Retinal pigment epithelial cell (primary cell): Measurements from ENCODE around the gene DNAH8.

Experiments used
- DNase-seq: peaks from one replicate; pipeline ENCODE4 v3.0.0-alpha.2; 2010; ENCODE audit warnings: low read depth
- H3K4me3 ChIP-seq: 2 replicates; pipeline ENCODE4 v1.5.1; 2011; ENCODE audit warnings: mild to moderate bottlenecking, low read length, control low read depth, moderate library complexity
- CTCF ChIP-seq: conservative IDR thresholded peaks from 2 replicates; pipeline ENCODE4 v1.5.1; 2011; ENCODE audit warnings: low read depth, low read length, control low read depth, inconsistent platforms

Gene DNAH8

GRCh38 chr6:38831865-38832264, 116.8 kb downstream of the DNAH8 start:
- peak; percentile 46 for DNase-seq
- TF ChIP-seq CTCF: no peak

GRCh38 chr6:38833320-38833719, 118.2 kb downstream of the DNAH8 start:
- no peak for TF ChIP-seq CTCF

More at GRCh38 chr6:38831865-38832264, 116.8 kb downstream of the DNAH8 start:
- H3K4me3 ChIP-seq: no peak overlapping the region

GRCh38 chr6:38836585-38836984, 121.5 kb downstream of the DNAH8 start:
- no peak for TF ChIP-seq CTCF
- no peak overlapping the region for H3K4me3 ChIP-seq
- DNase-seq: no peak

More at GRCh38 chr6:38833320-38833719, 118.2 kb downstream of the DNAH8 start:
- no peak overlapping the region for H3K4me3 ChIP-seq
- DNase-seq: no peak

- H3K4me3 ChIP-seq: no peak overlapping the region
- no peak for TF ChIP-seq CTCF
- DNase-seq: no peak
Observed at GRCh38 chr6:38837101-38837500, 122.0 kb downstream of the DNAH8 start.

GRCh38 chr6:38843798-38844197, 128.7 kb downstream of the DNAH8 start:
- no peak for TF ChIP-seq CTCF
- H3K4me3 ChIP-seq: no peak overlapping the region
- DNase-seq: no peak

- TF ChIP-seq CTCF: no peak
Observed at GRCh38 chr6:38845931-38846330, 130.8 kb downstream of the DNAH8 start.

GRCh38 chr6:38846361-38846760, 131.2 kb downstream of the DNAH8 start:
- no peak for DNase-seq
- no peak overlapping the region for H3K4me3 ChIP-seq
- TF ChIP-seq CTCF: no peak

More at GRCh38 chr6:38845931-38846330, 130.8 kb downstream of the DNAH8 start:
- no peak for DNase-seq
- H3K4me3 ChIP-seq: no peak overlapping the region
